NCI-H1694 treated with DMSO at 0.1 percent for 48 hours (cell line): ENCODE measurements around the gene TGOLN2.
"Not testable (repeated sequence)": the region's sequence is repeated elsewhere in the genome, so short reads cannot be mapped to it uniquely, and the experiment has no call there.

Experiments used
- DNase-seq: peaks from one replicate; lab custom pipeline; 2025; lab: John Stamatoyannopoulos, UW

TGOLN2 gene

GRCh38 chr2:85340034-85340892 is 12.5 kb upstream of the TGOLN2 start:
- no peak for DNase-seq

- DNase-seq = no peak
These were observed 7.1 kb upstream of the TGOLN2 start for GRCh38 chr2:85334928-85335327.

- DNase-seq = not testable (repeated sequence)
These were observed 6.1 kb upstream of the TGOLN2 start for GRCh38 chr2:85333877-85334276.

- DNase-seq = no peak
These were observed 3.2 kb upstream of the TGOLN2 start for GRCh38 chr2:85330839-85331636.

GRCh38 chr2:85329701-85330100 is 1.9 kb upstream of the TGOLN2 start:
- not testable (repeated sequence) for DNase-seq

GRCh38 chr2:85329181-85329651 is 1.4 kb upstream of the TGOLN2 start:
- no peak for DNase-seq

GRCh38 chr2:85327160-85327821 is 498 bp downstream of the TGOLN2 start:
- no peak for DNase-seq

- no peak for DNase-seq
These were observed 1.2 kb downstream of the TGOLN2 start for GRCh38 chr2:85326406-85327159.

GRCh38 chr2:85325466-85325811 is 2.4 kb downstream of the TGOLN2 start:
- DNase-seq = no peak

GRCh38 chr2:85324639-85325465 is 2.9 kb downstream of the TGOLN2 start:
- DNase-seq = no peak

GRCh38 chr2:85323988-85324367 is 3.8 kb downstream of the TGOLN2 start:
- not testable (repeated sequence) for DNase-seq

GRCh38 chr2:85323351-85323987 is 4.3 kb downstream of the TGOLN2 start:
- DNase-seq = no peak

GRCh38 chr2:85319796-85320195 is 8.0 kb downstream of the TGOLN2 start:
- no peak for DNase-seq

- DNase-seq = no peak
These were observed 9.3 kb downstream of the TGOLN2 start for GRCh38 chr2:85318222-85319074.

- DNase-seq = not testable (repeated sequence)
These were observed 11.9 kb downstream of the TGOLN2 start for GRCh38 chr2:85315921-85316320.

GRCh38 chr2:85314884-85315242 is 12.9 kb downstream of the TGOLN2 start:
- DNase-seq = no peak

- no peak for DNase-seq
These were observed 15.4 kb downstream of the TGOLN2 start for GRCh38 chr2:85312404-85312803.

- DNase-seq = no peak
These were observed 17.5 kb downstream of the TGOLN2 start for GRCh38 chr2:85310330-85310729.

- DNase-seq = no peak
These were observed 18.0 kb downstream of the TGOLN2 start for GRCh38 chr2:85309699-85310321.
